GM19099 (cell line): ENCODE data around the gene PNMT.

Experiments used
- POLR2A ChIP-seq: IDR thresholded peaks from 3 replicates; pipeline ENCODE4 v1.6.1; 2011; ENCODE audit warnings: low read depth; ENCODE audit not compliant: insufficient read length; ENCODE audit errors: extremely low read depth

PNMT gene

GRCh38 chr17:39660011-39660360 is 8.3 kb upstream of the PNMT start:
- no peak for TF ChIP-seq POLR2A

DNA sequence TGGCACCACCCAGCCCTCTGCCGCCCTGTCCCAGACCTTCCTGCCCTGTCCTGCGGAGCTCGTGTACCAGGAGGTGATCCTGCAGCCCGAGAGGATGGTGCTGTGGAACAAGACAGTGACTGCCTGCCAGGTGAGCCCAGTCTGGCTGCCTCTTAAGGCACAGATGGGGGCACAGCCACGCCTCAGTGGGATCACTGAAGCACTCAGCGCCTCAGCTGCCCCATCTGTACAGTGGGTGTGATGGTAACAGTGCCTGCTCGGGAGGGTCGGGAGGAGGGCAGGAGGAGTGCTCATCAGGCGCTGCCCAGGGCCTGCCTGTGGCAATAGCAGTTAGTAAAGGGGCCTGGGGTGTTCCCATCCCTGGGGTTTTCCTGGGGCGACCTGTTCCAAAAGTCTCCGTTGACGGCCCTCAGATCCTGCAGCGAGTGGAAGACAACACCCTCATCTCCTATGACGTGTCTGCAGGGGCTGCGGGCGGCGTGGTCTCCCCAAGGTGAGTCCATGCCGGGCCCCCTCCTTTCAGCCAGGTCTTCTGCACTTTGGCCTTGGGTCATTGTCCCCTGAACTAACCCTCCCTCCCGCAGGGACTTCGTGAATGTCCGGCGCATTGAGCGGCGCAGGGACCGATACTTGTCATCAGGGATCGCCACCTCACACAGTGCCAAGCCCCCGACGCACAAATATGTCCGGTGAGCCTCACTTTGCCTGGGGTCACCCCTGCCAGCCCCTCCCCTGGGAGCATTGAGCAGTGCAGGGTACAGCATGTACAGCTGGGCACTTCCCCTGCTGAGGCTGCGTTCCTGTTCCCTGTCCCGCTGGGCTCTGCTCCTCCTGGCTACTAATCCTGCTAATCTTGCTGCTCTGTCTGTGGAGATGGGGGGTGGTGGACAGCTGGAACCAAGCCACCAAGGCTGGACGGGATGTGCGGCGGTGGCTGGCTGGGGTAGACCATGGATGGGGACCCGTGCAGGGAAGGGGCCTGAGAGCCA is 7.6 kb upstream of the PNMT start:
- TF ChIP-seq POLR2A = no peak

DNA sequence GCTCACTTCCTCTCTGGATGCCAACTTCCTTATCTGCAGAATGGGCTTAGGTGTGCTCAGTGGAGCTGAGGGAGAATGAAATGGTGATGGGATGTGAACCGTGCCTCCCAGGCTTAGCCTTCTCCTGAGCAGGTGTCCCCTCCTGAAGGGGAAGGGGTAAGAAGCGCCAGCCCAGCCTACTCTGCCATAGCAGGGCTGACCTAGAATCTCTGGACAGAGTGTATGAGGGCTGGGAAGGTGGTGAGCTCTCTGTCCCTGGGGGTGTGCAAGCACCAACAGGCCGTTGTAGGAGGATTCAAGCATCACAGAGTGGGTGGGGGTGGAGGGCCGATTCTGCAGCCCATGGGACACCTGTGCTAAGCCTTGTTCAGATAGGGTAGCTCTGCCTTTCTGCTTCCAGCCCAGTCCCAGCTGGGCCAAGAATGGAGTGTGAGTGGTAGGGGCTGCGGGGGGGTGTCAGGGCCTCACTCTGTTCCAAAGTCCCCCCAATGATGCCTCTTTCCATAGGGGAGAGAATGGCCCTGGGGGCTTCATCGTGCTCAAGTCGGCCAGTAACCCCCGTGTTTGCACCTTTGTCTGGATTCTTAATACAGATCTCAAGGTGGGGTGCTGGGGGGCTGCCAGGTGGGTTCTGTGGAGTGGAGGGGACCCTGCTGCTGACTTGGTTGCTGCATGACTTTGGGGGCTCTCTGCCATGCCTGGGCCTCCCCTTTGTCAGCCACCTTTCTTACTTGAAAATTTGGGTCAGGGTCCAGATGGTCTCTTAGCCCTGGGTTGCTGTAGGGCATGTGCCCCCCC is 6.3 kb upstream of the PNMT start:
- TF ChIP-seq POLR2A = no peak

DNA sequence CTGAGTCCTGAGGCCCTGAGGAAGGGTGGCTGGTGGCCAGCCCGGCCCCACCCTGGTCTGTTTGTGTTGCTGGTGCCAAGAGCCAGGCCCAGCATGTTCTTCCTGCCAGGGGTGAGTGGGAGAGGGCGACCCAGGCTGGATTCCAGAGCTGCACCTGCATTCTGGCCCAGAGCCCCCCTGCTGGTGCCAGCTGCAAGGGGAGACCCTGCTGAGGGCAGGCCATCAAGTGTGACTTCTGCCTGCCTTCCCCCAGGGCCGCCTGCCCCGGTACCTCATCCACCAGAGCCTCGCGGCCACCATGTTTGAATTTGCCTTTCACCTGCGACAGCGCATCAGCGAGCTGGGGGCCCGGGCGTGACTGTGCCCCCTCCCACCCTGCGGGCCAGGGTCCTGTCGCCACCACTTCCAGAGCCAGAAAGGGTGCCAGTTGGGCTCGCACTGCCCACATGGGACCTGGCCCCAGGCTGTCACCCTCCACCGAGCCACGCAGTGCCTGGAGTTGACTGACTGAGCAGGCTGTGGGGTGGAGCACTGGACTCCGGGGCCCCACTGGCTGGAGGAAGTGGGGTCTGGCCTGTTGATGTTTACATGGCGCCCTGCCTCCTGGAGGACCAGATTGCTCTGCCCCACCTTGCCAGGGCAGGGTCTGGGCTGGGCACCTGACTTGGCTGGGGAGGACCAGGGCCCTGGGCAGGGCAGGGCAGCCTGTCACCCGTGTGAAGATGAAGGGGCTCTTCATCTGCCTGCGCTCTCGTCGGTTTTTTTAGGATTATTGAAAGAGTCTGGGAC is 5.5 kb upstream of the PNMT start:
- no peak for TF ChIP-seq POLR2A

GRCh38 chr17:39663340-39663687 is 4.9 kb upstream of the PNMT start:
- no peak for TF ChIP-seq POLR2A

DNA sequence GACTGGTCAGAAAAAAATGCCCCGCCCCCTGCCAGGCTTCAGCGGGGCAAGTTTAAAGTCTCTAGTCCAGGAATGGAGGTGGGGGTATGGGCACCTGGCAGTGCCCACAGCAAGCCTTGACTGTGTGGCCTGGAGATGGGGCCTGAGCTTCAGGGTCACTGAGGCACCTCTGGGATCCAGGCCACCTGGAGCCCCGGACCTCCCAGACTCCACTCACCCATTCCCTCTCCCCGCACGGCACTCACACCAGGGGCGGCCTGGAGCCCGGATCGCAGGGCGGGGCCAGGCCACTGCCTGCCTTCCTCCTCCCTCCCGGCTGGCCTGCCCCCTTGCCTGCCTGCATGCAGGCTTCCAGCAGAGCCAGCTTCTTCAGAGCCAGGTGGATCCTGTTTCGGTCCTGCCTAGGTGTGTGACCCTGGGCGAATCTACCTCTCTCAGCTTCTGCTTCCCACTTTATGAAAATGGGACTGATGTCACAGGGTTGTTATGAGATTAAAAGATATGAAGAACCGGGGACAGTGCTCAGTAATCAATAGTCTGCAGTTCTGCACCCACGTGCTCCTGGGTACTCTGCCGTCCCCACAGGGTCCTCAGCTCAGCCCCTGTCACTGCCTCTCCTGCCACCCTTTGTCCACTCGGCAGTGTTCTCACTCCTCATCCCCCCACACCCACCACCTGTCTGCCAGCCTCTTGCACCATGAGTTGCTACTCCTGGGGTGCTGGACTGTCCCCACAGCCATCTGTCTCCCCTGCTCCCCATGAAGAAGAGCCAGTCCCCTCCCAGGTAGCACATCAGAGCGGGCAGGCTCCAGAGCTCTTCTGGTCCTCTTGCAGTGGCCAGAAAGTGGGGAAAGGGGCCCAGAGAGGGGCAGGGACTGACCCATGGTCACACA is 4.3 kb upstream of the PNMT start:
- no peak for TF ChIP-seq POLR2A

GRCh38 chr17:39664581-39665561 is 3.4 kb upstream of the PNMT start, which contains the start of gene TCAP:
TCAP (plus strand) TSS chr17:39665349; CDS start chr17:39665360, 11 bp downstream.
- TF ChIP-seq POLR2A = no peak

GRCh38 chr17:39665642-39666224 is 2.5 kb upstream of the PNMT start:
- no peak for TF ChIP-seq POLR2A

- no peak for TF ChIP-seq POLR2A
Measured at GRCh38 chr17:39666231-39666600, 2.0 kb upstream of the PNMT start.

GRCh38 chr17:39666601-39667261 is 1.5 kb upstream of the PNMT start:
- no peak for TF ChIP-seq POLR2A

GRCh38 chr17:39667262-39667944 is 850 bp upstream of the PNMT start:
- no peak for TF ChIP-seq POLR2A
